Measurements from ENCODE around the gene RPTOR.

RPTOR gene

GRCh38 chr17:80751946-80752581 lies 207.4 kb downstream of the RPTOR start:
- DNase-seq: no peak

GRCh38 chr17:80753685-80754345 lies 209.2 kb downstream of the RPTOR start:
- no peak for DNase-seq

- DNase-seq: no peak
Observed at GRCh38 chr17:80754846-80755245, 210.2 kb downstream of the RPTOR start.

GRCh38 chr17:80755650-80756405 lies 211.2 kb downstream of the RPTOR start:
- DNase-seq: peak; percentile 85

- no peak for DNase-seq
Observed at GRCh38 chr17:80758481-80759376, 214.1 kb downstream of the RPTOR start.

GRCh38 chr17:80759377-80759673 lies 214.7 kb downstream of the RPTOR start:
- DNase-seq: peak; percentile 56

- DNase-seq: no peak
Observed at GRCh38 chr17:80760511-80760911, 215.9 kb downstream of the RPTOR start.

- DNase-seq: no peak
Observed at GRCh38 chr17:80761110-80761871, 216.7 kb downstream of the RPTOR start.

- DNase-seq: no peak
Observed at GRCh38 chr17:80762076-80762475, 217.4 kb downstream of the RPTOR start.

- no peak for DNase-seq
Observed at GRCh38 chr17:80763293-80763867, 218.7 kb downstream of the RPTOR start.

GRCh38 chr17:80764627-80765145 lies 220.0 kb downstream of the RPTOR start:
- peak; percentile 42 for DNase-seq

GRCh38 chr17:80765241-80765961 lies 220.8 kb downstream of the RPTOR start:
- peak; percentile 37 for DNase-seq

- DNase-seq: no peak
Observed at GRCh38 chr17:80766290-80766855, 221.7 kb downstream of the RPTOR start.

- no peak for DNase-seq
Observed at GRCh38 chr17:80768389-80768788, 223.8 kb downstream of the RPTOR start.

- DNase-seq: no peak
Observed at GRCh38 chr17:80768936-80769335, 224.3 kb downstream of the RPTOR start.

- DNase-seq: no peak
Observed at GRCh38 chr17:80769516-80769915, 224.9 kb downstream of the RPTOR start.

- no peak for DNase-seq
Observed at GRCh38 chr17:80769936-80770625, 225.4 kb downstream of the RPTOR start.

- DNase-seq: no peak
Observed at GRCh38 chr17:80770881-80771611, 226.4 kb downstream of the RPTOR start.

GRCh38 chr17:80771612-80772005 lies 227.0 kb downstream of the RPTOR start:
- no peak for DNase-seq

Measured in hematopoietic multipotent progenitor cell treated with erythropoietin and hydrocortisone succinate and interleukin-3 and kit ligand, for 6 days (in vitro differentiated cells).